SK-N-SH treated with all-trans-retinoic acid at 6 μM for 48 hours (cell line): ENCODE results near the gene ERP27.

Experiments
- ARNTL ChIP-seq: fragments of 450-650 bp; formaldehyde crosslinking; IDR thresholded peaks from 2 replicates; pipeline ENCODE4 v1.5.0; 2020; ENCODE audit warnings: low read depth, mild to moderate bottlenecking, moderate library complexity, borderline replicate concordance
- PPARA ChIP-seq: fragments of 250-450 bp; sonication (Bioruptor Pico); IDR thresholded peaks from 2 replicates; pipeline ENCODE4 v1.5.0; 2020; ENCODE audit warnings: mild to moderate bottlenecking, borderline replicate concordance
- ZFP3 ChIP-seq: fragments of 250-450 bp; sonication (Bioruptor Pico); IDR thresholded peaks from 2 replicates; pipeline ENCODE4 v1.5.0; 2020; ENCODE audit warnings: mild to moderate bottlenecking, moderate library complexity
- ZFP30 ChIP-seq: fragments of 450-650 bp; formaldehyde crosslinking; IDR thresholded peaks from 2 replicates; pipeline ENCODE4 v1.5.0; 2022; ENCODE audit warnings: mild to moderate bottlenecking, moderate library complexity
- TF ChIP-seq, protein P1 (sequence below): fragments of 250-450 bp; sonication (Bioruptor Pico); IDR thresholded peaks from 2 replicates; pipeline ENCODE4 v1.8.0; 2020; ENCODE audit warnings: mild to moderate bottlenecking, moderate library complexity, borderline replicate concordance

- TF ChIP-seq ZFP30 (CRISPR knock-in tag) (no peak), ARNTL (CRISPR knock-in tag) (no peak), ZFP3 (CRISPR knock-in tag) (no peak), PPARA (CRISPR knock-in tag) (no peak)
- TF ChIP-seq, protein P1, sequence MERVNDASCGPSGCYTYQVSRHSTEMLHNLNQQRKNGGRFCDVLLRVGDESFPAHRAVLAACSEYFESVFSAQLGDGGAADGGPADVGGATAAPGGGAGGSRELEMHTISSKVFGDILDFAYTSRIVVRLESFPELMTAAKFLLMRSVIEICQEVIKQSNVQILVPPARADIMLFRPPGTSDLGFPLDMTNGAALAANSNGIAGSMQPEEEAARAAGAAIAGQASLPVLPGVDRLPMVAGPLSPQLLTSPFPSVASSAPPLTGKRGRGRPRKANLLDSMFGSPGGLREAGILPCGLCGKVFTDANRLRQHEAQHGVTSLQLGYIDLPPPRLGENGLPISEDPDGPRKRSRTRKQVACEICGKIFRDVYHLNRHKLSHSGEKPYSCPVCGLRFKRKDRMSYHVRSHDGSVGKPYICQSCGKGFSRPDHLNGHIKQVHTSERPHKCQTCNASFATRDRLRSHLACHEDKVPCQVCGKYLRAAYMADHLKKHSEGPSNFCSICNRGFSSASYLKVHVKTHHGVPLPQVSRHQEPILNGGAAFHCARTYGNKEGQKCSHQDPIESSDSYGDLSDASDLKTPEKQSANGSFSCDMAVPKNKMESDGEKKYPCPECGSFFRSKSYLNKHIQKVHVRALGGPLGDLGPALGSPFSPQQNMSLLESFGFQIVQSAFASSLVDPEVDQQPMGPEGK (CRISPR knock-in tag): no peak
Observed at GRCh38 chr12:14879222-14879933, 59.0 kb downstream of the ERP27 start.
